OCI-LY3 (cell line): Measurements from ENCODE around the gene TRIM66.
A peak's percentile ranks its signal among the peaks of the same experiment; 100 is the strongest.

Experiments
- H2AFZ ChIP-seq: fragments of 200-600, 300-600 bp; shearing (Covaris generic); 2 replicates; pipeline ENCODE4 v1.6.0; 2014; ENCODE audit warnings: antibody characterized with exemption, low read depth, low read length
- H3K27ac ChIP-seq: fragments of 200-600, 300-600 bp; sonication (generic); 2 replicates; pipeline ENCODE4 v1.5.1; 2014; ENCODE audit warnings: mild to moderate bottlenecking, low read length, moderate library complexity, mixed read lengths
- H3K27me3 ChIP-seq: fragments of 200-600, 300-600 bp; sonication (generic); 2 replicates; pipeline ENCODE4 v1.6.1; 2014; ENCODE audit warnings: low read depth, low read length, mixed read lengths
- H3K36me3 ChIP-seq: fragments of 200-600, 300-600 bp; sonication (generic); replicated peaks from 2 replicates; pipeline ENCODE3; 2014; ENCODE audit warnings: low read depth, low read length, mixed read lengths
- H3K4me1 ChIP-seq: fragments of 300-600, 200-600 bp; sonication (generic); 2 replicates; pipeline ENCODE4 v1.6.1; 2014; ENCODE audit warnings: low read length, mixed read lengths
- H3K4me2 ChIP-seq: fragments of 200-600, 300-600 bp; sonication (generic); 2 replicates; pipeline ENCODE4 v1.6.1; 2014; ENCODE audit warnings: low read length, mixed read lengths
- H3K4me3 ChIP-seq: fragments of 300-600, 200-600 bp; sonication (generic); 2 replicates; pipeline ENCODE4 v1.5.1; 2014; ENCODE audit warnings: antibody characterized with exemption, mild to moderate bottlenecking, low read length, moderate library complexity
- H3K79me2 ChIP-seq: fragments of 300-600, 200-600 bp; shearing (Covaris generic); 2 replicates; pipeline ENCODE4 v1.6.1; 2014; ENCODE audit warnings: mild to moderate bottlenecking, low read length, mixed read lengths
- H3K9ac ChIP-seq: fragments of 300-600, 200-600 bp; shearing (Covaris generic); 2 replicates; pipeline ENCODE4 v1.6.0; 2014; ENCODE audit warnings: mild to moderate bottlenecking, low read length, moderate library complexity
- H3K9me3 ChIP-seq: fragments of 200-600, 300-600 bp; shearing (Covaris generic); 2 replicates; pipeline ENCODE4 v1.6.1; 2014; ENCODE audit warnings: low read length, mixed read lengths; ENCODE audit not compliant: insufficient read depth
- H4K20me1 ChIP-seq: fragments of 200-600, 300-600 bp; sonication (generic); 2 replicates; pipeline ENCODE4 v1.6.1; 2016; ENCODE audit warnings: low read length, mixed read lengths; ENCODE audit not compliant: insufficient read depth
- EZH2phosphoT487 ChIP-seq: fragments of 200-600 bp; shearing (Covaris generic); IDR thresholded peaks from 2 replicates; pipeline ENCODE4 v1.6.1; 2018; ENCODE audit warnings: antibody characterized with exemption, mixed run types, low read depth
- TF ChIP-seq, protein P1 (sequence below): fragments of 200-600, 300-600 bp; sonication (generic); IDR thresholded peaks from 2 replicates; pipeline ENCODE4 v1.5.1; 2014; ENCODE audit warnings: antibody characterized with exemption, low read length, low read depth

The TRIM66 gene, protein sequence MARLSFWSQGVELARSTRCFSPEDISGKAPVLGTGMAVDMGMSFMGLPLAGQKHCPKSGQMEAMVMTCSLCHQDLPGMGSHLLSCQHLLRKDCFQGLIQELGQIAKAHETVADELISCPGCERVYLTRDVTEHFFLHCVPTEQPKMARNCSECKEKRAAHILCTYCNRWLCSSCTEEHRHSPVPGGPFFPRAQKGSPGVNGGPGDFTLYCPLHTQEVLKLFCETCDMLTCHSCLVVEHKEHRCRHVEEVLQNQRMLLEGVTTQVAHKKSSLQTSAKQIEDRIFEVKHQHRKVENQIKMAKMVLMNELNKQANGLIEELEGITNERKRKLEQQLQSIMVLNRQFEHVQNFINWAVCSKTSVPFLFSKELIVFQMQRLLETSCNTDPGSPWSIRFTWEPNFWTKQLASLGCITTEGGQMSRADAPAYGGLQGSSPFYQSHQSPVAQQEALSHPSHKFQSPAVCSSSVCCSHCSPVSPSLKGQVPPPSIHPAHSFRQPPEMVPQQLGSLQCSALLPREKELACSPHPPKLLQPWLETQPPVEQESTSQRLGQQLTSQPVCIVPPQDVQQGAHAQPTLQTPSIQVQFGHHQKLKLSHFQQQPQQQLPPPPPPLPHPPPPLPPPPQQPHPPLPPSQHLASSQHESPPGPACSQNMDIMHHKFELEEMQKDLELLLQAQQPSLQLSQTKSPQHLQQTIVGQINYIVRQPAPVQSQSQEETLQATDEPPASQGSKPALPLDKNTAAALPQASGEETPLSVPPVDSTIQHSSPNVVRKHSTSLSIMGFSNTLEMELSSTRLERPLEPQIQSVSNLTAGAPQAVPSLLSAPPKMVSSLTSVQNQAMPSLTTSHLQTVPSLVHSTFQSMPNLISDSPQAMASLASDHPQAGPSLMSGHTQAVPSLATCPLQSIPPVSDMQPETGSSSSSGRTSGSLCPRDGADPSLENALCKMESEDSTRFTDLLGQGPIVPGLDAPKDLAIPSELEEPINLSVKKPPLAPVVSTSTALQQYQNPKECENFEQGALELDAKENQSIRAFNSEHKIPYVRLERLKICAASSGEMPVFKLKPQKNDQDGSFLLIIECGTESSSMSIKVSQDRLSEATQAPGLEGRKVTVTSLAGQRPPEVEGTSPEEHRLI (N-terminal part only)

DNA sequence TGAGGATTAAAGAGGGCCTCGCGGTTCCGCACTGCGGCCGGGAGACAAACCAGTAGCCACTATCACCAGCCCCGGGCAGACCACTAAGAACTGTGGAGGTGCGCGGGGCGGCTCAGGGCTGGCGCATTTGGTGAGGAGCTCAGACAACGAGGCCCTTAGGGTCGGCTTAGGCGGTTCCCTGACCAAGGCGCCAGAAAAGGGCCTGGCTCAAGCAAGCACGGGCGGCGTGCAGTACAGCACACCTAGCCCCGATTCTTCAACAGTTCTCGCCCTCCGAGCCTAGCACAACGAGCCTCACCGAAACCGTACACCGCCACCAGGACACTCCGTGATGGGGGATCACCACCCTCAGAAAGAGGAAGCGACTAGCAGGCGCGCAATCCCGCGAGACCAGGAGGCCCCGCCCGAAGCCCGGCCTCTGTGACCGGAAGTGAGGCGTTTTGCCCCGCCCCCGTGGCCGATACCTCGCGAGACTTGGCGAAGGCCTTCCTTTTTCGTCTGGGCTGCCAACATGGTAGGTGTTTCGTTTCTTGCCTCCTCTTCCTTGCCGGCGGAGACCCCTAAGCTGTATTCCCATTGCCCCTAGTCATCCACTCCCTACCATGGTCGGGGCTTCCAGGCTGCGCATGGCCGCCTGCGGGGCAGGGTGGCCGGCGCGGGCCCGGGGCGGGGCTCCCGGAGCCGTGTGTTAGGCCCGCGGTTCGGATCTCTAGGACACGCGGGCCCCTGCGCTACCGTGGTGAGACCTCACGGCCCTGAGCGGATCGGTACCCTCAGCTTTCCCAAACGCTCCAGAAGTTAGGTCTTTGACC, at the start of gene TRIM66, which contains the start of gene RPL27A:
TSS of gene TRIM66 (minus strand) at position 363 of the 812 bp plus-strand sequence. CDS start 10,391 bp downstream, outside the sequence.
TSS of gene RPL27A (plus strand) at position 490 of the 812 bp plus-strand sequence. CDS start at position 512, 22 bp downstream.
- H3K36me3 ChIP-seq: peaks cover 43% of the 10 kb centered on the region
- H3K4me1 ChIP-seq: peaks cover 41% of the 10 kb centered on the region
- TF ChIP-seq, protein P1, sequence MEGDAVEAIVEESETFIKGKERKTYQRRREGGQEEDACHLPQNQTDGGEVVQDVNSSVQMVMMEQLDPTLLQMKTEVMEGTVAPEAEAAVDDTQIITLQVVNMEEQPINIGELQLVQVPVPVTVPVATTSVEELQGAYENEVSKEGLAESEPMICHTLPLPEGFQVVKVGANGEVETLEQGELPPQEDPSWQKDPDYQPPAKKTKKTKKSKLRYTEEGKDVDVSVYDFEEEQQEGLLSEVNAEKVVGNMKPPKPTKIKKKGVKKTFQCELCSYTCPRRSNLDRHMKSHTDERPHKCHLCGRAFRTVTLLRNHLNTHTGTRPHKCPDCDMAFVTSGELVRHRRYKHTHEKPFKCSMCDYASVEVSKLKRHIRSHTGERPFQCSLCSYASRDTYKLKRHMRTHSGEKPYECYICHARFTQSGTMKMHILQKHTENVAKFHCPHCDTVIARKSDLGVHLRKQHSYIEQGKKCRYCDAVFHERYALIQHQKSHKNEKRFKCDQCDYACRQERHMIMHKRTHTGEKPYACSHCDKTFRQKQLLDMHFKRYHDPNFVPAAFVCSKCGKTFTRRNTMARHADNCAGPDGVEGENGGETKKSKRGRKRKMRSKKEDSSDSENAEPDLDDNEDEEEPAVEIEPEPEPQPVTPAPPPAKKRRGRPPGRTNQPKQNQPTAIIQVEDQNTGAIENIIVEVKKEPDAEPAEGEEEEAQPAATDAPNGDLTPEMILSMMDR: no peak
- no peak for TF ChIP-seq EZH2phosphoT487
- H3K79me2 ChIP-seq: peaks cover 54% of the 10 kb centered on the region
- H4K20me1 ChIP-seq: peaks cover 15% of the 10 kb centered on the region
- peak within 1 kb of the TSS; percentile 90 for H3K27ac ChIP-seq
- no peak within 1 kb of the TSS for H2AFZ ChIP-seq
- peak within 1 kb of the TSS; percentile 99 for H3K4me2 ChIP-seq
- no peaks in the 10 kb centered on the region for H3K9me3 ChIP-seq
- peak within 1 kb of the TSS; percentile 98 for H3K4me3 ChIP-seq
- H3K9ac ChIP-seq: peak within 1 kb of the TSS; percentile 100
- no peaks in the 10 kb centered on the region for H3K27me3 ChIP-seq

DNA sequence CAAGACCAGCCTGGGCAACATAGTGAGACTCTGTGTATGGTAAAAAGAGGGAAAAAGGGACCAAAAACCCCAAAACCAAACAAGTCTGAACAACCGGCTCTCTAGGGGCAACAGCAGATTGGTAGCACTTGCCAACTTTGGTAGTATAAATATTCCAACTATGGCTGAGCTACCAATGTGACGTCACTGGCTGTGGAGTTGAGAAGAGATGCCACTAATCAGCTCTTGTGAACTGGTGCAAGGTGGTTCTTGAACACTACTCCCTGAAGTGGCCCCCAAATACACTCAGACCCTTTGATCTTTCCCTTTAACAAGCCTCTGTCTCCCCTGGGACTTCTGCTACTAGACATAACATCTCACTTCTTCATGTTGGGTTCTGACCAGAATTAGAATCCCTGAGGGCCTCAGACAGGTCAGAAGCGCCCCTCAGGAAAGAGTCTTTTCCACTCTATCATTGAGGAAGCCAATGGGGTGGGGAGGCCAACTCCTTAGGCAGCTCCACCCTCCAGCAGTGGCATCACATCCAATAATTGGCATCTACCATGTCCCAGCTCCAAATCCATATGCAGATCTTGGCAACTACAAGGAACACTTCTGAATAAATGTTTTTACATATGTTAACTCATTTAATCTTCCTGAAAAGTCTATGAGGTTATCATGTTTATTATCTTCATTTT, 49.3 kb upstream of the TRIM66 start:
- Histone ChIP-seq H3K36me3 (no peaks in the 10 kb centered on the region), H3K27me3 (no peaks in the 10 kb centered on the region), H3K4me1 (peaks cover 49% of the 10 kb centered on the region), H3K79me2 (no peaks in the 10 kb centered on the region), H3K9ac (no peak overlapping the region; the same call in 1 of the 2 replicates), H3K27ac (peak overlapping the region; percentile 81), H3K4me3 (peak overlapping the region; percentile 29), H4K20me1 (no peaks in the 10 kb centered on the region), H3K9me3 (no peaks in the 10 kb centered on the region), H2AFZ (peak overlapping the region; percentile 2; the same call in 1 of the 2 replicates), H3K4me2 (peak overlapping the region; percentile 58)
- TF ChIP-seq, protein P1: no peak
- TF ChIP-seq EZH2phosphoT487: no peak

DNA sequence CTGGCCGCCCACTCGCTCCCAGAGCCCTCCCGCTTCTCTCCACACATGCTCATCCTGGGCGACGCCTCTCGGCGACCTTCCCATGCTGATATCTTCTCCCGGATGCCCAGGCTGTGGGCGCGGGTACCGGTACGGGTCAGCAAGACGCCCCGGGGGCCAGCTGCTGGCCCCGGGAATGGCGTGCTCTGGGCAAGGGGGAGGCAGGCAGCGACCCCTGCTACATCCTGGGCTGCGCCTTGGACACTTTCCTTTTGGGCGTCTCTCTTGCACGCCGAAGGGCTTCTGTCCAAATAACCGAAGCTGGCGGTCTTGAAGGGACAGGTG, 48.2 kb upstream of the TRIM66 start:
- Histone ChIP-seq H3K9ac (no peak overlapping the region), H2AFZ (no peak overlapping the region), H3K79me2 (no peaks in the 10 kb centered on the region), H3K4me2 (no peak overlapping the region), H3K27ac (no peak overlapping the region), H3K4me1 (peaks cover 43% of the 10 kb centered on the region), H3K27me3 (no peaks in the 10 kb centered on the region), H3K36me3 (no peaks in the 10 kb centered on the region), H3K9me3 (no peaks in the 10 kb centered on the region), H4K20me1 (no peaks in the 10 kb centered on the region), H3K4me3 (no peak overlapping the region)
- TF ChIP-seq, protein P1: no peak
- no peak for TF ChIP-seq EZH2phosphoT487
